ENCODE measurements around the gene ERI3. TPM values are rescaled to one million over a fixed set of nuclear protein-coding genes. Genes with fewer than 3 reads are reported as not detected.

ERI3 gene
- total RNA-seq, 2 experiments from 2014 or later = 26.5 to 30.4 TPM

DNA sequence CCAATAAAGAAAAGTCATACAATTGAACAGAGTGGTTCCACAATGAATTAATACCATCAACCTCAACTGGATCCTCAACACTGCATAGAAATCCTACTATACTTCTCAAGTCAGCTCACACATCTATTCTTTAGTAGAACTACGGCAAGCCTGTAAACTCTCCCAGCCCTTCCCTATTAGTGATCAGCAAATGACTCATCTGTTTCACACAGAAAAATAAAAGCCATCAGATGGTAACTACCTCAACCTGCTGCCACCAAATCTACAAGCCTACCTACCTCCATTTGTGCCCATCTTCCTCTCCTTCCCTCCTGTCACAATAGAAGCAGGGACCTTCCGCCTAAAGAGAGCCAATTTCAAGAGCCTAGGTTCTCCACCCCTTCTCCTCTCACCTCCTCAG is 78.2 kb downstream of the ERI3 start:
- peaks cover 3% of the 10 kb centered on the region for H3K36me3 Mint-ChIP-seq
- H3K4me3 Mint-ChIP-seq = no peak overlapping the region
- H3K27ac Mint-ChIP-seq = no peak overlapping the region
- POLR2A ChIA-PET = no interaction called here
- no peaks in the 10 kb centered on the region for H3K4me1 Mint-ChIP-seq
- no peaks in the 10 kb centered on the region for H3K9me3 Mint-ChIP-seq
- no peaks in the 10 kb centered on the region for H3K27me3 Mint-ChIP-seq
- ATAC-seq (ENCODE audit: low read depth) = no peak
- no peak for DNase-seq

GRCh38 chr1:44275991-44276405 is 79.1 kb downstream of the ERI3 start:
- Mint-ChIP-seq H3K4me1 (no peaks in the 10 kb centered on the region), H3K27ac (no peak overlapping the region), H3K9me3 (no peaks in the 10 kb centered on the region), H3K36me3 (peaks cover 3% of the 10 kb centered on the region), H3K27me3 (no peaks in the 10 kb centered on the region), H3K4me3 (no peak overlapping the region)
- DNase-seq = no peak
- no peak for ATAC-seq (ENCODE audit: low read depth)
- POLR2A ChIA-PET = interaction anchor here (0.6 kb wide), 1 partner anchor 200 kb away, joined by 4 read pairs; no protein-coding TSS in a partner anchor

DNA sequence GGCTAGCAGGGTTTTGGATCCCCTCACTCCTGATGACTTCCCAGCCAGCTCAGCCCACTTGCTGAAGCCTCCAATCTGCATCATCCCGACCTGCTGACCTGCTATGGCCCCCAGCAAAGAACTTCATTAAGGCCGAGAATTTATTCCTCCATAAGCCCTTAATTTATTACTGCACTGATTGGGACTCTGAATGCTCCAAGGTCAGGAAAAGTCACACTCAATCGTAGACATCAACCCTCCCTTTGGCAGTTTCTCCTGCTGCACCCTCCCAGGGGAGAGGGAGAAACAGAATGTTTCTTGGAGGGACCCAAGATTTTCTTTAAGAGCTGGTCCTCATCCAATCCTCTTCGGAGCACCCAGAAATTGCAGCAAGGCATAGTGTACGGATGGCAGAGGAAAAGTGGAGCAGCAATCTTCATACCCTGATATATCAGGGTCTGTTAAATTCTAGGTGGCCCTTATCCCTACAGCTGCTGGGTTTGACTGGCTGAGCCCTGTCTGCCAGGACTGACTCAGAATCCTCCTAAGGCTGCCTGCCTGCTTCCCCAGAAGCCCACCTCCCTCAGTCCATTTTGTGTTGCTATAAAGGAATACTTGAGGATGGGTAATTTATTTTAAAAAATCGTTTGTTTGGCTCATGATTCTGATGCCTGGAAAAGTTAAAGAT is 79.6 kb downstream of the ERI3 start:
- Mint-ChIP-seq H3K27ac (no peak overlapping the region), H3K9me3 (no peaks in the 10 kb centered on the region), H3K36me3 (peaks cover 3% of the 10 kb centered on the region), H3K27me3 (no peaks in the 10 kb centered on the region), H3K4me1 (no peaks in the 10 kb centered on the region), H3K4me3 (no peak overlapping the region)
- ATAC-seq (ENCODE audit: low read depth) (no peak), DNase-seq (no peak)
- POLR2A ChIA-PET = interaction anchor here (0.6 kb wide), 1 partner anchor 199 kb away, joined by 4 read pairs; no protein-coding TSS in a partner anchor

DNA sequence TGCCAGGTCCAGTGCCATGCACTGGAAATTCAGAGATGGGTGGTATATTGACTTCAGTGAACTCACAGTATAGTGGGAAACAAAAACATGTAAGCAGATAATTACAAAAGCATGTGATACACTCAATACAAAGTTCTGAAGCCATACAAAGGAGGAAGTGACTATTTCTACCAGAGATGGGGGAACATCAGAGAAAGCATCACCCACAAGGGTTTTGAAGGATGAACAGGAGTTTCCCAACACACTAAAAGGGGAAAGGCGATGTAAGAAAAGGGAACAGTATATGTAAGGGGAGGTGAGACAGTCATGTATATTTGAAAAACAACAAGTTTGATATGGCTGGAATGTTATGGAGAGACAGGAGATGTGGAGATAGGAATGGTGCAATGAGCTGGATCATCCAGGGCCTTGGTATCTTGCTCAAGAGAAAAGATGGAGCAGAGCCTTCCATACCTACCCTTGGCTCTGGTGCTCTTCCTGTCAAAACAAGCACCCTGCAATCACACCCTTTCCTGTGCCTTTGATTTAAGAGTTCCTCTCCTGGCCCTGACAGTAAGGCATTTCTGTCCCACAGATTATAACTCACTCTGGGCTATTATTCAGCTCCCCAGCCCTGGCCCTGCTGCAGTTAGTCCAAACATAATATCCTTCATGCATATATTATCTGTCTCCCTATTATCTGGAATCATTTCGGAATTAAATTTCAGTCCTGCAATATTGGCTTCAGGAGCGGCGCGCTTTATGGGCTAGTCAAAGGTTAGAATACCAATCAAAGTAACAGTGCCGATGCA is 81.3 kb downstream of the ERI3 start:
- Mint-ChIP-seq H3K36me3 (no peaks in the 10 kb centered on the region), H3K4me3 (no peak overlapping the region), H3K4me1 (no peaks in the 10 kb centered on the region), H3K27me3 (no peaks in the 10 kb centered on the region), H3K27ac (no peak overlapping the region), H3K9me3 (no peaks in the 10 kb centered on the region)
- no peak for DNase-seq
- ATAC-seq (ENCODE audit: low read depth) = no peak
- POLR2A ChIA-PET = no interaction called here

DNA sequence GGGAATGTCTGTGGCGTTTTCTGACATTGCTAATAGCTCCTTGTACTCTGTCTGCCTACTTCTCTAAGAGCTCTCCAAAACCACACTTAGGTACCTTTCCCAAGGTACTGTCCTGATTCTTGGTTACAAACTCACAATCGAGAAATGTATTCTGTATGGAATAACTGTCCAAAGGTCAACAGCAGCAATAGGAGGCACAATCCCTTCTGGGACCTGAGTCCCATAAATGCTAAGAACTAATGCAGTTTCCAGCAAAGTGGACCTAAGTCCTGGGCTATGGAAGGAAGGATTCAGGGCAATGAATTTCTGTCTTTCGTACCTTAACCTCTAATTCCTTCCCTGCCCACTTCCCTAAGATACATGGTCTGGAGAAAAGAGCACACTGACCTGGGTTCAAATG is 82.1 kb downstream of the ERI3 start:
- Mint-ChIP-seq H3K36me3 (no peaks in the 10 kb centered on the region), H3K9me3 (no peaks in the 10 kb centered on the region)
- no peak for DNase-seq

DNA sequence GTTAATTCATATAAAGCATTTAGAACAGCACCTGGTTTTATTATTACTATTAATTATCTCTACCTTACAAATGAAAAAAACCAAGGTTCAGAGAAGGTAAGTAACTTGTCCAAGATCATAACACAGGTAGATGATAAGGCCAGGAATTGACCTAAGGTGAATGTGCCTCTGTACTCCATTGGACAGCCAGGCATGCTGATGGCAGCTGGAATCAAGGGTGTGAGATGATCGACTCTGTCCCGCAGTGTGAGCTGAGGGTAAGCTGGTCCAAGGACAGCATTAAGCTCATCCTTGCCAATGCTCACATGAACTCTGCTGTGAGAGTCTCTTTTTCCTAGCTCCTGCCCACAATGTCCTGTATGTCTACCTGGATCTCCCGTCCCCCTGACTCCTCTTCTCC is 83.4 kb downstream of the ERI3 start:
- ATAC-seq (ENCODE audit: low read depth) = no peak
- POLR2A ChIA-PET = no interaction called here

More for the DNA sequence above, 82.1 kb downstream of the ERI3 start:
- no peak for ATAC-seq (ENCODE audit: low read depth)
- H3K27me3 Mint-ChIP-seq = no peaks in the 10 kb centered on the region
- H3K4me1 Mint-ChIP-seq = no peaks in the 10 kb centered on the region
- POLR2A ChIA-PET = no interaction called here
- no peak overlapping the region for H3K27ac Mint-ChIP-seq
- no peak overlapping the region for H3K4me3 Mint-ChIP-seq

GRCh38 chr1:44270686-44271628 is 84.1 kb downstream of the ERI3 start:
- ATAC-seq (ENCODE audit: low read depth) (no peak), DNase-seq (no peak)
- peaks cover 1% of the 10 kb centered on the region for H3K4me1 Mint-ChIP-seq
- POLR2A ChIA-PET = no interaction called here
- H3K27ac Mint-ChIP-seq = no peak overlapping the region
- H3K27me3 Mint-ChIP-seq = no peaks in the 10 kb centered on the region
- no peaks in the 10 kb centered on the region for H3K9me3 Mint-ChIP-seq
- H3K36me3 Mint-ChIP-seq = no peaks in the 10 kb centered on the region
- no peak overlapping the region for H3K4me3 Mint-ChIP-seq

More for the DNA sequence above, 83.4 kb downstream of the ERI3 start:
- Mint-ChIP-seq H3K27me3 (no peaks in the 10 kb centered on the region), H3K9me3 (no peaks in the 10 kb centered on the region), H3K27ac (no peak overlapping the region), H3K4me3 (no peak overlapping the region), H3K4me1 (no peaks in the 10 kb centered on the region), H3K36me3 (no peaks in the 10 kb centered on the region)
- DNase-seq = no peak

- ATAC-seq (ENCODE audit: low read depth) = no peak
- H3K4me1 Mint-ChIP-seq = peaks cover 13% of the 10 kb centered on the region
- POLR2A ChIA-PET = no interaction called here
- no peaks in the 10 kb centered on the region for H3K36me3 Mint-ChIP-seq
- H3K27ac Mint-ChIP-seq = no peak overlapping the region
- H3K27me3 Mint-ChIP-seq = no peaks in the 10 kb centered on the region
- H3K9me3 Mint-ChIP-seq = no peaks in the 10 kb centered on the region
- no peak for DNase-seq
- H3K4me3 Mint-ChIP-seq = no peak overlapping the region
Observed at GRCh38 chr1:44268054-44268453, 87.0 kb downstream of the ERI3 start.

DNA sequence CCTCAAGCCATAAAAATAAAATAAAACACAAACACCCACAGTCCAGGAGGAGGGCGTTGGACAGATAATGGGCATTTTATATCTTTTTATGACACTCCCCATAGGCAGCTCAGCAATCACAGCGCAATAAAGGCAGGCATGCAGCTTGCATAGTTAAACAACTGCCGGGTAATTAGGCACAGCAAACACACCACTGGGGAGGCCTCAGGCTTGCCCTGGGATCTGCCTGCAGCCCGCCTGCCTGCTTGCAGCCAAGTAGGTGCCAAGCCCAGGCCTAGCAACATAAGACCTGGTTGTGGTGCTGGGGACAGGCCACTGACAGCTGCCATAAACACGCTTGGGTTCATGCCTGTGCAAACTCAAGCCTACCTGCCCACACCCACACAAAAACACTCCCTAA is 87.6 kb downstream of the ERI3 start:
- H3K27ac Mint-ChIP-seq = no peak overlapping the region
- peaks cover 13% of the 10 kb centered on the region for H3K4me1 Mint-ChIP-seq
- ATAC-seq (ENCODE audit: low read depth) (no peak), DNase-seq (no peak)
- no peaks in the 10 kb centered on the region for H3K9me3 Mint-ChIP-seq
- POLR2A ChIA-PET = no interaction called here
- no peak overlapping the region for H3K4me3 Mint-ChIP-seq
- H3K27me3 Mint-ChIP-seq = no peaks in the 10 kb centered on the region
- H3K36me3 Mint-ChIP-seq = no peaks in the 10 kb centered on the region

GRCh38 chr1:44266400-44267344 is 88.4 kb downstream of the ERI3 start:
- no peak overlapping the region for H3K4me3 Mint-ChIP-seq
- no peaks in the 10 kb centered on the region for H3K36me3 Mint-ChIP-seq
- no peak overlapping the region for H3K27ac Mint-ChIP-seq
- H3K9me3 Mint-ChIP-seq = no peaks in the 10 kb centered on the region
- ATAC-seq (ENCODE audit: low read depth) = no peak
- no peak for DNase-seq
- H3K4me1 Mint-ChIP-seq = peaks cover 13% of the 10 kb centered on the region
- POLR2A ChIA-PET = no interaction called here
- no peaks in the 10 kb centered on the region for H3K27me3 Mint-ChIP-seq

GRCh38 chr1:44265656-44266358 is 89.2 kb downstream of the ERI3 start:
- Mint-ChIP-seq H3K27ac (no peak overlapping the region), H3K4me1 (peaks cover 13% of the 10 kb centered on the region)
- POLR2A ChIA-PET = no interaction called here

GRCh38 chr1:44264451-44264771 is 90.6 kb downstream of the ERI3 start:
- Mint-ChIP-seq H3K27me3 (no peaks in the 10 kb centered on the region), H3K4me1 (peaks cover 15% of the 10 kb centered on the region), H3K4me3 (no peak overlapping the region), H3K9me3 (no peaks in the 10 kb centered on the region), H3K27ac (no peak overlapping the region), H3K36me3 (no peaks in the 10 kb centered on the region)
- POLR2A ChIA-PET = no interaction called here
- no peak for ATAC-seq (ENCODE audit: low read depth)
- no peak for DNase-seq

More at GRCh38 chr1:44265656-44266358, 89.2 kb downstream of the ERI3 start:
- DNase-seq (no peak), ATAC-seq (ENCODE audit: low read depth) (no peak)
- Mint-ChIP-seq H3K27me3 (no peaks in the 10 kb centered on the region), H3K4me3 (no peak overlapping the region), H3K36me3 (no peaks in the 10 kb centered on the region), H3K9me3 (no peaks in the 10 kb centered on the region)
